Measurements from ENCODE around the gene ZNF341. TPM values are rescaled to one million over a fixed set of nuclear protein-coding genes. Genes with fewer than 3 reads are reported as not detected.
A peak's percentile ranks its signal among the peaks of the same experiment; 100 is the strongest.

Gene ZNF341
- total and polyA plus RNA-seq, 9 of the 15 experiments (the other 6 are each of a cell fraction or from before 2014, with no cell fraction given) = 0.08 to 2.6 (median 1.0) TPM

- TF ChIP-seq ZBTB33 (CRISPR knock-in tag; IDR thresholded peaks at IDR 0.05) (no peak), POLR2H (tag; IDR thresholded peaks at IDR 0.05; ENCODE audit: low read depth) (no peak), SMC3 (conservative IDR thresholded peaks at IDR 0.05; ENCODE audit: insufficient read depth, low read depth, low read length) (peak; percentile 52), ZNF830 (CRISPR knock-in tag; IDR thresholded peaks at IDR 0.05) (no peak), ZNF583 (CRISPR knock-in tag; IDR thresholded peaks at IDR 0.05) (no peak), ZNF134 (CRISPR knock-in tag; conservative IDR thresholded peaks at IDR 0.05) (no peak), ZNF184 (CRISPR knock-in tag; IDR thresholded peaks at IDR 0.05) (no peak), HDAC1 (IDR thresholded peaks at IDR 0.05) (0 out of 4 replicates have a peak, but pooled peaks of 1 of the 2 experiments have one; percentile 17), RBBP5 (IDR thresholded peaks at IDR 0.05; ENCODE audit: borderline replicate concordance, insufficient read depth, low read length, poor library complexity, severe bottlenecking) (no peak), KLF6 (CRISPR knock-in tag; IDR thresholded peaks at IDR 0.05; ENCODE audit: borderline replicate concordance) (no peak), STAG1 (CRISPR knock-in tag; IDR thresholded peaks at IDR 0.05; ENCODE audit: borderline replicate concordance) (no peak), BRD9 (IDR thresholded peaks at IDR 0.05; ENCODE audit: low read depth, partially characterized antibody) (peak; percentile 80), ZZZ3 (IDR thresholded peaks at IDR 0.05) (no peak), ELF4 (CRISPR knock-in tag; IDR thresholded peaks at IDR 0.05) (no peak), PBX2 (CRISPR knock-in tag; IDR thresholded peaks at IDR 0.05; ENCODE audit: low read depth) (no peak), PBX2 (tag; conservative IDR thresholded peaks at IDR 0.05; ENCODE audit: low read depth) (no peak), ATF7 (IDR thresholded peaks at IDR 0.05) (peak; percentile 34; the same call in 1 of the 2 replicates), RCOR1 (IDR thresholded peaks at IDR 0.05; ENCODE audit: borderline replicate concordance in 1 of 2, low read depth in 2 of 2, low read length in 2 of 2) (peak in 1 of 2 experiments; percentile 59; a peak in 1 of 4 replicates), SIN3B (IDR thresholded peaks at IDR 0.05; ENCODE audit: low read depth) (no peak), E2F5 (CRISPR knock-in tag; IDR thresholded peaks at IDR 0.05) (no peak), ZNF280A (IDR thresholded peaks at IDR 0.05; ENCODE audit: low read depth, partially characterized antibody) (no peak), GATAD2A (IDR thresholded peaks at IDR 0.05) (0 out of 2 replicates have a peak, but pooled peaks have one; percentile 25), ZC3H4 (CRISPR knock-in tag; IDR thresholded peaks at IDR 0.05; ENCODE audit: borderline replicate concordance) (no peak)
These were observed 60.3 kb downstream of the ZNF341 start (continued) for GRCh38 chr20:33791959-33792597.

All from K562 (cell line).